HG02678 (cell line): Measurements from ENCODE around the gene HERC2.
"Not testable (repeated sequence)": the region's sequence is repeated elsewhere in the genome, so short reads cannot be mapped to it uniquely, and the experiment has no call there.

Experiments
- ATAC-seq: cut with Tn5 transposase; IDR thresholded peaks from one replicate; pipeline ENCODE4 v1.9.1; 2021; ENCODE audit warnings: mild to moderate bottlenecking, moderate library complexity; ENCODE audit not compliant: unreplicated experiment

Gene HERC2

GRCh38 chr15:28227303-28227702 is 94.7 kb downstream of the HERC2 start:
- not testable (repeated sequence) for ATAC-seq

GRCh38 chr15:28222612-28223011 is 99.4 kb downstream of the HERC2 start:
- not testable (repeated sequence) for ATAC-seq

DNA sequence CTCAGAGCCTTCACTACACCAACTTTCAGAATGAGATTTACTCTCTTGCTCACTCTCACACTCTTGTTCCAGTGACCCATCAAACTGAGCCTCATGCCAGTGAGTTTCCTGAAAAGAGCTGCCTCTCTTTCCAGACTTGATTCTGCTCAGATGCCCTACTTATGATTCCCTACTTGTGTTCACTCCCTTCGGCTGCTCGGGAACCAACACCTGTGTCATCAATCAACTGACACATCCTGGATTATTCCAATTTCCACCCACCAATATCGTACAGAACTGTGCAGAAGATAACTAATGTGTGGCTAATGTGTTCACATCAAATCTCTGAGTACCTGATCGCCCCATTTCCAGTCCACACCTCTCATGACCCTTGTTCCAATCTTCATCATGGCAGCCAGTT is 100.3 kb downstream of the HERC2 start:
- ATAC-seq: not testable (repeated sequence)

DNA sequence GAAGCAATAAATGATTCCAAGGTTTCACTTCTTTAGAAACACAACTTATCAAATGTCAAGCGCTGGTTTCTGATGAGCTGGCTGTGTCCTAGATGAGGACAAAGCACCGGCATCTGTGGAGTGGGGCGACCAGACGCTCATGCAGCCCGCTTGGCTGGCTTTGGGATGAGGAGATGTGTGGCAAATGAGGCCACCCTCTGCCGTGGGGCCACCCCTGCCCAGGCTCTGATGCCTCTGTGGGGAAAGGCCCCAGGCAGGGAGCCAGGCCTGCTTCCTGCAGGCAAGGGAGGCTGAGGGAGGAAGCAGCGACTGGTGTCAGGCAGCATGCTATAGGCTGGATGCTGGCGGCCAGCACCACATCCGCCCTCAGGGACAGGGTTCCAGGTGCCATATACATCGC is 102.9 kb downstream of the HERC2 start:
- no peak for ATAC-seq

DNA sequence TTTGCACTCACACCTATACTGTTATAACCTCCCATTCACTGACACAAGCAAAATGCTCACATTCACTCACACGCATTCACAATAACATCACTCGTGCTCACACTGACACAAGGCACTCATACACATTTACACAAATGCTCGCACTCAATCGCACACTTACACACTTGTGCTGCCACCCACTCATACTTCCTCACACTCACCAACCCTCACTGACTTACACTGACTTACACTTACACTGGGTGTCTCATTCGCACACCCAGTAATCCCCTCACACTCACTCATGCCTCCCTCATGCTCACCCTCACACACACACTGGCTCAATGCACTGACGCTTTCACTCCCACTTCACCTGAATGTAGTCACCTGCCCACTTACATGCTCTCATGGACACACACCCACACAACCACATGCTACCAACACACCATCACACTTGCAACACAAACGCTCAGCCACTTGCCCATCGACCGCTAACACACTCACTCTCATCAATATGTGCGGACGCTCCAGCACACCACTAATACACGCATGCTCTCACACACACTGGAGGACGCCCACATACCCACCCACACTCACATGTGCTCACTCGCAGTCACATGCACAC is 104.9 kb downstream of the HERC2 start:
- not testable (repeated sequence) for ATAC-seq

- not testable (repeated sequence) for ATAC-seq
Observed at GRCh38 chr15:28215521-28215920, 106.5 kb downstream of the HERC2 start.

DNA sequence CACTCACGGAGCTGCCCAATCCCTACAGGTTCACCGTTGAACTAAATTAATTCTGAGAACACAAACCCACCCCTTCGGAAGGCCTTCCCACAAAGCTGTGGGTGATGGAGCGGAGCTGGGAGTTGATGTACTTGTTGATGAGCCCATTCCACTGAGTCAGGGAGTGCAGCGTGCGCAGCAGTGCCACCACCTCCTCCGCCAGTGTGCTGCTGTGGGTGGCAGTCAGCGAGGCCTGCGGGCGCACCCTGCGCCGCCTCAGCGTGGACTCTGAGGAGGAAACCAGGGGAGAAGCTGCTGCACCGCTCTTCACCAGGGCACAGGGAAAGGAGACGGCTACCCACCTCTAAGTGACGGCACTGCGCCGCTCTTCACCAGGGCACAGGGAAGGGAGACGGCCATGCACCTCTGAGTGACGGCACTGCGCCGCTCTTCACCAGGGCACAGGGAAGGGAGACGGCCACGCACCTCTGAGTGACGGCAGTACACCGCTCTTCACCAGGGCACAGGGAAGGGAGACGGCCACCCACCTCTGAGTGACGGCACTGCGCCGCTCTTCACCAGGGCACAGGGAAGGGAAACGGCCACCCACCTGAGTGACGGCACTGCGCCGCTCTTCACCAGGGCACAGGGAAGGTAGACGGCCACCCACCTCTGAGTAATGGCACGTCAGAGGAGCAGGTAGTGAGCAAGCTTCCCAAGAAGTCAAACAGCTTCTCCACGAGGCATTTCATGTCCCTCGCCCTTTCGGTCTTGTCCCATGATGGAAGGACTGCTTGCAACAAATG is 107.8 kb downstream of the HERC2 start:
- not testable (repeated sequence) for ATAC-seq

GRCh38 chr15:28213393-28213792 is 108.6 kb downstream of the HERC2 start:
- not testable (repeated sequence) for ATAC-seq

GRCh38 chr15:28208583-28208982 is 113.4 kb downstream of the HERC2 start:
- ATAC-seq: no peak

GRCh38 chr15:28205640-28206039 is 116.3 kb downstream of the HERC2 start:
- ATAC-seq: not testable (repeated sequence)

GRCh38 chr15:28203055-28203828 is 118.7 kb downstream of the HERC2 start:
- ATAC-seq: peak; percentile 45

- not testable (repeated sequence) for ATAC-seq
Observed at GRCh38 chr15:28202124-28202523, 119.9 kb downstream of the HERC2 start.

DNA sequence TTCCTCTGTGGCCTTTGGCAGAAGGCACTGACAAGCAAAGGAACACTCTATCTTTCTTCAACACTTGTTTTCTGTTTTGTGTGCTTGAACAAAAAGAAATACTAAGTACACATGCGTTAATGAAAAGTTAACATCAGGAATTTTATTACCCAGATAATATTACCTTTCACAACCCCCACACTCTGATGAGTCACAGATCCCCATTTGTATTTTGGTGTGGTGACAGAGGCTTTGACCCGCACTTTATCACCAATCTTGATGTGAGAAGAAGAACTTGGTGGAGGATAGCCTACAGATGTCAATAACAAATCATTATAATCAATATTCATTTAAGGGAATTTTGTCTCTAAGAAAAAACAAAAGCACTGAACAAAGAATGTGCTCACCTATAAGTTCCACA is 123.8 kb downstream of the HERC2 start:
- not testable (repeated sequence) for ATAC-seq

DNA sequence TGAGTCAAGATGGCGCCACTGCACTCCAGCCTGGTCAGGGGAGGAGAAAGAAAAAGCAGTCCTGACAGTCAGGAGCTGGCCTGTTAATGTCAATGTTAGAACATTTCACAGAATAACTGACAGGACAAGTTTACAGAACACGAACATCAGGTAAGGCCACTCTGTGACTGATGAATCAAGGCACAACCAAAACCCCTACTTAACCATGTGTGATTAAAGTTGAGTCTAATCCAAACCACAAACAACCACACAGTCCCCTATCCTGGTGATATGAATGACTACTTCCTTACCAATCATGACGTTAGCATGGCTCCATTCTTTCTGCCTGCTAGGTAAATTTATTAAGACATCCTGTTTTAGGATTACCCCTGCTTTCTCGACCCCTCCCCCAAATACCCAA is 124.3 kb downstream of the HERC2 start:
- ATAC-seq: not testable (repeated sequence)

- not testable (repeated sequence) for ATAC-seq
Observed at GRCh38 chr15:28196581-28196980, 125.4 kb downstream of the HERC2 start.

DNA sequence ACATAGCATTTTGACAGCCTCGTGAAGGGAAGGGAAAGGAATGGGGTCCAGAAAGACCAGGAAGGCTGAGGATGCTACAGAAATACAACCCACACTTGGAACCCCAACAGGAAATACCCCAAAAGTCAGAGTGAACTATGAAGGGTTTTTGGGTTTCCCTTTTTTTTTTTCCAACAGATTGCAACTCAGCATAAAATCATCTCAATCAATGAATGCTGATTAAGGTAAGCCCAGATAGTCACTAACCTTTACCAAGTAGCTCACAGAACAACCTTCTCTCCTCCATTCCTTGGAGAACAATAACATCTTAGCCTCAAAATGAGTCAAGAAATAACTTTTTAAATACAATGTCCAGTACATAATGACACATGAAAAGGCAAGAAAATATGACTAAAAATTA is 129.2 kb downstream of the HERC2 start:
- no peak for ATAC-seq

DNA sequence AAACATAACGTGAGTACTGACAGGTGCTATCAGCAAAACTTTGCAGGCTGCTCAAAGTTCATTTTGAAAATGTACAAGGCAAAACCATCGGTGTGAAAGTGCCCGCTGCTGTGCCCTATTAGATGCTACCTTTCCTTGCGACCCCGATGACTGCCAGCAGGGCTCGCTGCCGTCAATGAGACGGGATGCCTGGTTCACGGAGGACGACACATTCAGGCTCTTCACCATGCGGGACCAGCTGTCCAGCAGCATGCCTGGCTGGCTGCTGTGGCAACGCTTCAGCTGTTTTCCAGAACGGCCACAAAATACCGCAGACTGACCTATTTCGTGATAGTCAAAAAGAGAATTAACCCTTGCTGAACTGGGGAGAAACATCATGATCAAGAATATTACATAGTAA is 130.1 kb downstream of the HERC2 start:
- no peak for ATAC-seq

DNA sequence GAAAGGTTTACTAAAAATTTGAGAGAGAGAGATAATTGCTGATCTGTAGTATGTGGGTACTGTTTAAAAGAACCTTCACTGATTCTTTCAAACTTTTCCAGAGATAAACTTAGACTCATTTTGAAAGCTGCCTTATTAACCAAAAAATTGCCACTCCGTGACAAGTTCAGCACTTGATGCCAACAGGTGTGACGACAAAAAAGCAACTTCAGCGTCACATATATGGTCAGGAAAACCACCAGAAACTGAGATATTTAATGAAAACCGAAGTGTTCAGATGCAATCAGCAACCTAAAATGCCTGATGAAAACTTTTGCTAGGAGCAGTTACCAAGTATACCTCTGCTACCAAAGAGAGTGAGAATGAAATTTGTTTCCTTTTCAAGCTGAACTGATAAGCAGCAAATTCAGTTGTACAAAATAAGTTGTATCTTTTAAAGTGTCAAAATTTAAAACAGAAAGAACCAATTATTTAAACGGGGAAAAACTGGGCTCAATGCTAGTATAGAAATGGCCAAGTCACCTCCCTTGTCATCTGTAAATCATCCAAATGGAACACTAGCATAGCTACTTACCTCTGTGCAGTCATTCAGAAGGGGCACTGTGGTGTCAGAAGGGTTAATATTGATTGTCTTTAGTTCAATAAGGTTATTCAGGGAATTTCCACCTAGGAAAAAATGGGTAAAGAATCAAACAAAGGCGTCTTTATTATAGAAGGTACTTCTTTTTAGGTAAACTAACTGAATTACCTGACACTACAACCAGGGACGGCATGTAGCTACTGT is 131.4 kb downstream of the HERC2 start:
- no peak for ATAC-seq

- no peak for ATAC-seq
Observed at GRCh38 chr15:28185148-28185895, 136.7 kb downstream of the HERC2 start.

GRCh38 chr15:28184166-28184565 is 137.8 kb downstream of the HERC2 start:
- ATAC-seq: no peak
